HG03108 (cell line): ENCODE results near the gene CEP128.

ENCODE experiments used
- ATAC-seq: cut with Tn5 transposase; IDR thresholded peaks from one replicate; pipeline ENCODE4 v1.9.1; 2021; ENCODE audit warnings: moderate library complexity; ENCODE audit not compliant: unreplicated experiment

CEP128 gene

GRCh38 chr14:80941241-80942185 is at the start of gene CEP128:
TSS of gene CEP128 (minus strand) at chr14:80941738.
- peak; percentile 96 for ATAC-seq

DNA sequence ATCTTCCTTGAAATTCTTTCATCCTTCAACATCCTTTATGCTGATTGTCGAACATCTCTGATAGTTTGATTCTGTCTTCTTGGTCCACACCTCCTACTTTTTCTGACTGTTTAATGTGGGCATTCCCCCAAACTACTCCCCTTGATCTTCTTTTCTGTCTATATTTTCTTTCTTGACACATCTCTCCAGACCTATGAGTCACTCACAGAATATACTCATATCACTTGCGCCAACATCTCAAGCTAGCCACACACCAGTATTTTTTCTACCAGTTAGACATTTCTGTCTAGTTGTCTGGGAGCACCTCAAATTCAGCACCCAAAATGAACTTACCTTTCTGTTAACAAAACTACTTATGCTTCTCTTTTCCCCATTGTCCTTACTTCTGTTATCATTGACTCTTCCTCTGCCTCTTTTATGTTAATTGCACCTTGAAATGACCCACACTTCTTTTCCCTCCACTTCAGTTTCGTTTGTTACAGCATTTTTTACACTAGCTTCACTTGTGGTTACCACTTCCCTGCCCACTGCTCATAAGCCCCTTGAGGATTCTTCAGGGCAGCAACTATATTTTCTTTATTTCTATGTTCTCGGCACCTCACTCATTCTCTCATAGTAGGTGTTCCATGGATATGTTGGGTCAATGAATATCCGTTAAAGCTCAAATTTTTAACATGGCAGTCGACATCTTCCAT is 47.3 kb upstream of the CEP128 start:
- peak; percentile 52 for ATAC-seq

DNA sequence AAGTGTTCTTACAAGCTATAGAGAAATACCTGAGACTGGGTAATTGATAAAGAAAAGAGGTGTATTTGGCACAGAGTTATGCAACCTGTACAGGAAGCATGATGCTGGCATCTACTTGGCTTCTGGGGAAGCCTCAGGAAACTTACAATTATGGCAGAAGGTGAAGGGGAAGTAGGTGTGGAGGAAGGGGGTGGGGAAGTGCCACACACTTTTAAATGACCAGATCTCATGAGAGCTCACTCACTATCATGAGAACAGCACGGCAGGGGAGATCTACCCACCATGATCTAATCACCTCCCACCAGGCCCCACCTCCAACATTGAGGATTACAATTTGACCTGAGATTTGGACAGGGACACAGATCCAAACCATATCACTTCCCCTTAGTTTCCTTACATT is 46.7 kb upstream of the CEP128 start:
- no peak for ATAC-seq

- peak; percentile 51 for ATAC-seq
These were observed 45.9 kb upstream of the CEP128 start for GRCh38 chr14:80987235-80988032.

DNA sequence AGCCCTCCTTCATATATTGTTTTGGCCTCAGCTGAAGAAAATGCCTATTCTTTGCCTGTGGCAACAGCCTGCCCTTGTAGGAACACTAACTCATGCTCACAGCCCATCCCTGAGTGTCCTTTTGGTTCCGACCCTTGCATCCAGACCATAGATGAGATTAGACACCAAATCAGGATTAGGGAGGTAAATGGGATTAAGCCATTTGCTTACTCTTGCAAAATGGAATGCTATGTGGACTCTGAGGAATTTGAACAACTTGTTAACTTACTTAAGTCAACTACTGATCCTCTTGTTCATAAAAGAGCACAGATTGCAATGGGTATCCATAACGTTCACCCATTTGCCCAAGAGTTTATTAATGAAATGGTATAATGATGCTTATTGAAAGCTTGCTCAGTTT is 41.2 kb upstream of the CEP128 start:
- no peak for ATAC-seq

GRCh38 chr14:80981673-80982072 is 40.1 kb upstream of the CEP128 start:
- ATAC-seq: no peak

DNA sequence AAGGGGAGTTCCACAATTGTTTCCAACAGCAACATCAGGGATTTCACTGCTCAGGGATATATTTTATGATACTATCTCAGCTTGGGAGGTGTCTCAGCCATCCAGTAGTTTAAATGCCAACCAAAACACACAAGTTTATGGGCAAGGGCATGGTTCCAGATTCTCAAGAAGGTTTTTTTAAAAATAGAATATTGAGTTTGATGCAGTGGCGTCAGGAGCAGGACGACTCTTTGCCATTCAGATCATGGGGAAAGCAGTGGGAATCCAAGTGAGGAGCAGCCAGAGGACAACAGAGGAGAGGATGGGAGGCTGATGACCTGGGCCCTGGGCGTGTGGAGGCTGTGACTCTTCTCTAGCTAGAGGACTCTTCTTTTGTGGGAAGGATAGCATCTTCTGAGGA is 39.6 kb upstream of the CEP128 start:
- no peak for ATAC-seq

DNA sequence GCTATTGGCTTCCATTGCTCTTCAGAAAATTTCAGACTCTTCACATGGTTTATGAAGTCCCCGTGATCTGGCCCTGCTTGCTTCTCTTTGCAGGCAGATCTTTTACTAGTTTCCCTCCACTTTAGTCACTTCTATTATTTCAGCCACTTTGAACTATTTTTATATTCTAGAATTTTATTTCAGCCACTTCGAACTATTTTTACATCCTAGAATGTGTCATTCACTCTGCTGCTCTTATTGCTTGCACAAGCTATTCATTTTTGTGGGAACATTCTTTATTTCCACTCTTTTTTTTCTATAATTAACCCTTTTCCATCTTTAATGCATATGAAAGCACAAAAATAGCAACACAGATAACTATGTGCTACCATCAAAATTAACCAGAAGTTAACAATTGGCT is 38.4 kb upstream of the CEP128 start:
- ATAC-seq: no peak

DNA sequence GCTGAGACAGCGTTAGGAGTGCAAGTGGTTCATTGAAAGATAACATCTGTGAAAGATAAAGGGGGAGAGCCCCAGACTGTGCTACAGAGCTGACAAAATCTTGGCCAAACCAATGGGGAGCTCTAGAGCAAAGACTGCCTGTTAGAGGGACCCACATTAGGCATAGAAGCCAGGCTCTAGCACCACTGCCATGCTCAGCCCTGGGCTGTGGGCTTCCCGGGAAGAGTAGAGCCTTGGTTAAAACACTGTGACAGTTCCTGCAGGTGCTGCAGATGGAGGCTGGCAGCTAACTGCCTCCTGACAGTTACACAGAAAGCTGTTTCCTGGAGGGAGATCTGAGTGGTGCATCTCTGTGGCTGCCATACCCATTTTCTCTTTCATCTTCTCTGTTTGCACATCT is 36.9 kb upstream of the CEP128 start:
- ATAC-seq: no peak

- ATAC-seq: no peak
These were observed 35.7 kb upstream of the CEP128 start for GRCh38 chr14:80977221-80977620.

- ATAC-seq: no peak
These were observed 33.1 kb upstream of the CEP128 start for GRCh38 chr14:80974679-80975078.

- ATAC-seq: no peak
These were observed 32.5 kb upstream of the CEP128 start for GRCh38 chr14:80973931-80974641.

GRCh38 chr14:80965037-80965436 is 23.5 kb upstream of the CEP128 start:
- no peak for ATAC-seq

- peak; percentile 96 for ATAC-seq
These were observed 18.0 kb upstream of the CEP128 start for GRCh38 chr14:80959496-80959895.

DNA sequence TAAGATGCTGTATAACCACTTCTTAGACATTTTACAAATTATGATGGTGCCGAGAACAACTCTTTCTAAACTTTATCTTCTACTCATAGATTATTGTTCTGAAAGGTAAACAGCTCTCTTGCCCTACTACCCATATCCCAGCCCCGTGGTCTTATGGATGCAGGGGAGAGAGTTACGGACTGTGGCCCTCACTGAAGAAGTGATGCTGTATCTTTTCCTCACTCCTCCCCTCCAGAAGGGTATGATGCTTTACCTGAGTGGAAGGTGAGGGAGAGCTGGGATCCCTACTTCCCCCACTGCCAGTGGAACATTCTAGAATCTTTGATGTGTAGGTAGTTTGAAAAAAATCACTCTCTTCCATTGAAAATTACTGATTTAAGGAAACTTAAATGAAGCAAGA is 17.4 kb upstream of the CEP128 start:
- no peak for ATAC-seq

DNA sequence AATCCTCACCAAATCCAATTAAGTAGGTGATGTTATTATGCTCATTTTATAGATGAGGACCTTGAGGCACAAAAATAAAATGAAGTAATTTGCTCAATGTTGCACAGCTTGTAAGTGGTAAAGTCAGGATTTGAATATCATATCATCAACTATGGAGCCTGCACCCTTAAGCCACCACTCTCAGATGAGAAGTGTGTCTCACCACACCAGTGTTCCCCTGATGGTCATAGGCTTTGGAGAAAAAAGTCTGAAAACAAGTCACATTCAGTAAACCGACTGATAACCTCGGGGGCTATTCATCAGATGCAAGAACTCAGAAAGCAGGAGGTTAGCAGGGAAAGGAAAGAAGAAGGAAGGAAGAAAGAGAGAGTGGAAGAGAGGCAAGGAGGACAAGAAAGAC is 16.7 kb upstream of the CEP128 start:
- no peak for ATAC-seq

DNA sequence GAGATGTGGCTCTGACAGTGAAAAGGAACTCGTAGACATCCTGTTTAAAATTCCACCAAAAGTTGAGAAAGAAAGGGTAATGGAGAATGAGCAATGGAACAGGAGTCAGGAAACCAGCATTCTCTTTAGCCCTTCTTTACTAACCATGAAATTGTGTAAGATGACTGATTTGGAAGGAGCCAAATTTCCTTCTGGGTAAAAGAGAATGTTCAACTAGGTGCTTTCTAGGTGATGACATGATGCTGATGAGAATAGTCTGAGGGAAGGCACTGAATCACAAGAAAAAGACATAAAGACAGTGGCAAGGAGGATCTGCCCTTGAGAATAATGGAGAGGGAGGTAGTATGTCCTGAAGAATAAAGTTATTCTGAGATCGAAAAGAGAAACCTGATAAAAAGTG is 16.1 kb upstream of the CEP128 start:
- no peak for ATAC-seq

DNA sequence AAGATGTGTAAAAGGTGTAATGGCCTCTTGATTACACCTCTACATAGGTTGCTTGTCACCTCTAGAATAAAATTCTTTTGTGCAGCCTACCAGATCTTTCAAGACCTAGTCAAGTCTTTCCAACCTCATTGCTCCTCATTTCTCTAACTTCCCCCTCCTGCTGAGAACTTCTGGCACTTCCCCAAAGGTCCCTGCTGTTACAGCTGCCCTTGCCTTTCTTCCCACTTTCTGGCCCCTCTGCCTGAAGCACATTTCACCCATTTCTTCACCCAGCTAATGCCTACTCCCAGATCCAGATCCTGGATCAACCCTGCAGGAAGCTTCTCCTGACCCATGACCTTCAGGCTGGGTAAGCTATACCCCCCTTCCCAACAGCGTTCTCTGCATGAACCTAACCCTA is 15.4 kb upstream of the CEP128 start:
- no peak for ATAC-seq

DNA sequence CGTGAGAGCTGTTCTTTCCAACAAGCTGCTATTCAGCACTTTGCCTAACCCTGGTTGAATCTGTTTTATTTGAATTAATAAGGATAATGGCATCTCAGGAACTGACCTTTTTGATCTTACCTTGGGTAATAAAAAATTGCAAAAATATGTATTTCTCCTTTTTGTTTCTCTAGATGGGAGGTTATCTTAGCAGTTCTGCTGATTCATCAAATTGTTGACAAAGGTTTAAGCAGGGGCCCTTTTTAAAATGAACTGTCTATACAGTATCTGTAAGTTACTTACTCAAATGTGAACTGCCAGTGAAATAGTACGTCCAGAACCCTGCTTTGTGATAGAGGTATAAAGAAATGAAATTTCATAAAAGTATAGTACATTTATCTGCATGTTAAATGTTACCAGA is 14.6 kb upstream of the CEP128 start:
- no peak for ATAC-seq

- ATAC-seq: no peak
These were observed 13.9 kb upstream of the CEP128 start, which contains the start of gene TSHR for GRCh38 chr14:80955416-80955941. TSS of gene TSHR (plus strand) at chr14:80955621. CDS start at chr14:80955681, 60 bp downstream.
